ENCODE results near the gene ATP13A2.
"Not testable (repeated sequence)": the region's sequence is repeated elsewhere in the genome, so short reads cannot be mapped to it uniquely, and the experiment has no call there.

The ATP13A2 gene

GRCh38 chr1:16955186-16955585 is 56.5 kb downstream of the ATP13A2 start:
- no peak for DNase-seq

DNA sequence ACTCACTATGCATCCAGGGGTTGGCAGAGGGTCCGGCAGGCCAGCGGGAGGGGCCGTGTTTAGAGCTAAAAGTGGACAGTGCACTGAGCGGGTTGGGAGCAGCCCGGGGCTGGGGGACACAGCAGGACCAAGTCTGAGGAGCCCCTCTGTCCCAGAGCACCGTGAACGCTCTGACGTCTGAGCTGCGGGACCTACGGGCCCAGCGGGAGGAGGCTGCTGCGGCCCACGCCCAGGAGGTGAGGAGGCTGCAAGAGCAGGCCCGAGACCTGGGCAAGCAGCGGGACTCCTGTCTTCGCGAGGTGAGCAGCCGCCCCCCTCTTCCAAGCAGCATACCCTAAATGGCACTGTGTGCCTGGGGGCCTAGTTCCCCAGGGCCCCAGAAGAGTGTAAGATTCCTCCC is 57.1 kb downstream of the ATP13A2 start:
- no peak for DNase-seq

GRCh38 chr1:16952376-16952775 is 59.4 kb downstream of the ATP13A2 start:
- DNase-seq = not testable (repeated sequence)

GRCh38 chr1:16949026-16949425 is 62.7 kb downstream of the ATP13A2 start:
- not testable (repeated sequence) for DNase-seq

- not testable (repeated sequence) for DNase-seq
These were observed 63.3 kb downstream of the ATP13A2 start for GRCh38 chr1:16948282-16948891.

DNA sequence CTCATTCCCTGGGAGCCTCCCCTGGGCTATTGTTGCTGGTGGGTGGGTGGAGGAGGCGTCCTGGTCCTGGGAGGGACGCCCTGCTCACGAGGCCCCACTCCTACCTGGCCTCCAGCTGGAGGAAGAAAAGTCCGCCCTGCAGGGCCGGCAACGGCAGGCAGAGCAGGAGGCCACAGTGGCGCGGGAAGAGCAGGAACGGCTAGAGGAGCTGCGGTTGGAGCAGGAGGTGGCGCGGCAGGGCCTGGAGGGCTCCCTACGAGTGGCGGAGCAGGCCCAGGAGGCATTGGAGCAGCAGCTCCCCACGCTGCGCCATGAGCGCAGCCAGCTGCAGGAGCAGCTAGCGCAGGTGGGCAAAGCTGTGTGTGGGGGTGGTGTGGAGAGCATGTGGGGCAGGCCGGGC is 65.1 kb downstream of the ATP13A2 start:
- no peak for DNase-seq

GRCh38 chr1:16946185-16946584 is 65.5 kb downstream of the ATP13A2 start:
- not testable (repeated sequence) for DNase-seq

GRCh38 chr1:16945512-16945911 is 66.2 kb downstream of the ATP13A2 start:
- DNase-seq = not testable (repeated sequence)

GRCh38 chr1:16944038-16944437 is 67.7 kb downstream of the ATP13A2 start:
- no peak for DNase-seq

DNA sequence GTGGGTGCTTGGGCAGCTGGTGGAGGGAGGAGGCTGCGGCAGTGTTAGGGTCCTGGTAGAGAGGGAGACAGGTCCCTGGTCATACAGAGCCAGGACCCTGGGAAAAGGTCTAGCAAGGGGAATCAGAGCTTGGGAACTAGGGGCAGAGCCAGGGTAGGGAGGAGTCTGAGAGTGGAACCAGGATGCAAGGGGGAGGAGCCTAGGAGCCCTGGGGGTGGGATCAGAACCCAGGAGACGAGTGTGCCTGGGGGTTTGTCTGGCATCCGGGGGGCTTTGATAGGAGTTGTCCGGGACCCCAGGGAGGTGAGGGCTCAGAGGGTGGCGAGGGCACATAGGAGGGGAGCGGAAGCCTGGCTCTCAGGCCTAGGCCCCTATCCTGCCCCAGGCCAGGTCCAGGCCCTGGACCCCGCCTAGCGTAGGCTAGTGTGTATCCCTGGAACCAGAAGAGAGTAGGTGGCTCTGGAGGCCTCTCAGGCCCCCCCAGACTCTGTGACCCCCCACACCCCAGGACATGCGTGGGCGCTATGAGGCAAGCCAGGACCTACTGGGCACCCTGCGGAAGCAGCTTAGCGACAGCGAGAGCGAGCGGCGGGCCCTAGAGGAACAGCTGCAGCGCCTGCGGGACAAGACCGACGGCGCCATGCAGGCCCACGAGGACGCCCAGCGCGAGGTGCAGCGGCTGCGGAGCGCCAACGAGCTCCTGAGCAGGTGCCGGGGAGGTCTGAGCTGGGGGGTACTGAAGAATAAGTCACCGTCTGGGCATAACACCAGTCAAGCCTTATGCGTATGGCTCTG is 72.1 kb downstream of the ATP13A2 start:
- not testable (repeated sequence) for DNase-seq

GRCh38 chr1:16938351-16939321 is 73.1 kb downstream of the ATP13A2 start:
- no peak for DNase-seq

DNA sequence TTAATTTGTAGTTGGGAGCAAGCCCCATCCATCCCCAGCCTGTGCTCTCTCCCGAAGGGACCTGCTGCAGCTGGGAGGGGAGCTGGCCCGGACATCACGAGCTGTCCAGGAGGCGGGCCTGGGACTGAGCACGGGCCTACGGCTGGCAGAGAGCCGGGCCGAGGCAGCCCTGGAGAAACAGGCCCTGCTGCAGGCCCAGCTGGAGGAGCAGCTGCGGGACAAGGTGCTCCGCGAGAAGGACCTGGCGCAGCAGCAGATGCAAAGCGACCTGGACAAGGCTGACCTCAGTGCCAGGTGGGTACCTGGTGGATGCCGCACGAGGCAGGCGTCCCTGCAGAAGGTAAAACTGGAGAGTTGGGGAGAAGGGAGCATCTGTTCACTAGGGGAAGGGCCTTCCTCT is 75.1 kb downstream of the ATP13A2 start:
- DNase-seq = not testable (repeated sequence)
